ENCODE measurements around the gene EFTUD2. TPM values are rescaled to one million over a fixed set of nuclear protein-coding genes. Genes with fewer than 3 reads are reported as not detected.

The EFTUD2 gene
- total and polyA plus RNA-seq, 2 of the 4 experiments (the other 2 are of a cell fraction): 72.5 to 126 TPM

DNA sequence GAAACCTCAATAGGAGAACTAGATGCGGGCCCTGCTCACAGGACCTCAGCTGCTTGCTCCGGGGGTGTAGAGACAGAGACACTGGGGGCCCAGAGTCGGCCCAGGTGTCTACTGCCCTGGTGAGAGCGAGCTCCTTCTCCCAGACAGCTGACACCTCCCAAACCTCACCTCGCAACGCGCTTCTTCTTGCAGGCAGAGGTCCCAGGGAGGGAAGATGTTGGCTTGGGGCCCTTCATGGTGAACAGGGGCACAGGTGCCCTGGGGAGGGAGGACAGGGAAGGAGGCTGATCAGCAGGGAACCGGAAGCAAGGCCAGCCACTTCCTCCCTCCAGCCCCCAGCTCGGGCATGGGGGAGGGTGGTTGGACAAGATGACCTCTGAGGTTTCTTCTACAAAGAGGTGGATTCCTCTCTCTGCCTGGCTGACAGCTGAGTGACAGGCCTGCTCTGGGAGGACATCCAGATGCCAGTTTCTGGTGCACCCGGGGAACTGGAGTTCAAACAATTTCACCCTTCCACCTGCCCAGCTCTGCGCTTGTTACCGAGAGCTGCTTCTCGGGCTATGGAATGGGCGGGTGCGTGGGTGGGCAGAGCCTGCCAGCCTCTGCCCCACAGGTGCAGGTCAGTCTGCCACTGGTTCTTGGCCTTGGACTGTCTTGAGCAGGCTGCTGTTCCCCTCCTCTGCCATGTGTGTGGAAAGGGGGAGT, 27.7 kb upstream of the EFTUD2 start:
- ATAC-seq (ENCODE audit: low read depth) (no peak), DNase-seq (no peak)
- intact Hi-C loops (cut with micrococcal nuclease) (no loop called here), dilution Hi-C loops (cut with HindIII; ENCODE audit: low sequenced_read_pairs, unreplicated experiment) (no loop called here), in situ Hi-C loops (cut with MboI; ENCODE audit: low sequenced_read_pairs) (no loop called here)
- Histone ChIP-seq H2BK15ac (ENCODE audit: low read depth, low read length) (no peak overlapping the region), H3K14ac (replicated peaks; ENCODE audit: low read depth, low read length) (no peak overlapping the region), H2AK9ac (replicated peaks; ENCODE audit: low read depth, low read length, poor library complexity) (peak overlapping the region; percentile 25), H3K9me3 (ENCODE audit: control insufficient read depth, insufficient read depth, low read length) (no peaks in the 10 kb centered on the region), H2BK20ac (ENCODE audit: low read depth, low read length) (no peak overlapping the region), H3K4ac (ENCODE audit: low read depth, low read length) (no peak overlapping the region), H3K4me3 (ENCODE audit: insufficient read depth, low read depth, low read length) (no peak overlapping the region), H3K9ac (ENCODE audit: low read depth, low read length) (no peak overlapping the region), H4K20me1 (ENCODE audit: insufficient read depth, low read length) (no peaks in the 10 kb centered on the region), H3K56ac (ENCODE audit: extremely low read depth, insufficient read depth, low read length) (no peak overlapping the region), H3K23ac (ENCODE audit: low read depth, low read length) (no peak overlapping the region), H2AK5ac (ENCODE audit: low read depth, low read length) (no peak overlapping the region), H3K9me1 (ENCODE audit: insufficient read depth, low read length) (no peaks in the 10 kb centered on the region), H4K8ac (ENCODE audit: low read depth in 2 of 2, low read length in 2 of 2) (no peak overlapping the region), H3K4me1 (ENCODE audit: control insufficient read depth, insufficient read depth, low read length) (no peaks in the 10 kb centered on the region), H4K5ac (ENCODE audit: low read depth, low read length) (no peak overlapping the region), H3K27ac (ENCODE audit: insufficient read depth, low read length) (no peak overlapping the region), H3K27me3 (ENCODE audit: control insufficient read depth, insufficient read depth, low read length) (no peaks in the 10 kb centered on the region), H2BK5ac (ENCODE audit: low read depth, low read length, poor library complexity, severe bottlenecking) (no peak overlapping the region), H4K91ac (ENCODE audit: insufficient read depth, low read depth, low read length) (no peak overlapping the region), H3K18ac (ENCODE audit: low read depth, low read length) (no peak overlapping the region), H2BK120ac (ENCODE audit: low read depth, low read length) (no peak overlapping the region), H3K36me3 (ENCODE audit: control insufficient read depth, insufficient read depth, low read length) (peaks cover 12% of the 10 kb centered on the region), H2AFZ (replicated peaks; ENCODE audit: low read length, poor library complexity) (no peak overlapping the region), H3K79me1 (ENCODE audit: low read depth in 1 of 2, low read length in 2 of 2) (peaks cover 3% of the 10 kb centered on the region in 2 experiments; a peak in 2 of 4 replicates), H3K4me2 (ENCODE audit: low read depth, low read length) (no peak overlapping the region)
- CTCF ChIA-PET: no interaction called here
- TF ChIP-seq, protein P1, sequence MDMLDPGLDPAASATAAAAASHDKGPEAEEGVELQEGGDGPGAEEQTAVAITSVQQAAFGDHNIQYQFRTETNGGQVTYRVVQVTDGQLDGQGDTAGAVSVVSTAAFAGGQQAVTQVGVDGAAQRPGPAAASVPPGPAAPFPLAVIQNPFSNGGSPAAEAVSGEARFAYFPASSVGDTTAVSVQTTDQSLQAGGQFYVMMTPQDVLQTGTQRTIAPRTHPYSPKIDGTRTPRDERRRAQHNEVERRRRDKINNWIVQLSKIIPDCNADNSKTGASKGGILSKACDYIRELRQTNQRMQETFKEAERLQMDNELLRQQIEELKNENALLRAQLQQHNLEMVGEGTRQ (IDR thresholded peaks at IDR 0.05; ENCODE audit: low read depth, low read length): no peak
- TF ChIP-seq BHLHE40 (IDR thresholded peaks at IDR 0.05; ENCODE audit: low read depth, low read length) (no peak), POLR2A (IDR thresholded peaks at IDR 0.05; ENCODE audit: low read depth, low read length) (no peak), NFE2L2 (IDR thresholded peaks at IDR 0.05; ENCODE audit: low read depth, low read length) (no peak), SMC3 (IDR thresholded peaks at IDR 0.05; ENCODE audit: low read depth, low read length) (no peak), RCOR1 (IDR thresholded peaks at IDR 0.05; ENCODE audit: insufficient replicate concordance, low read length) (no peak), MXI1 (IDR thresholded peaks at IDR 0.05; ENCODE audit: borderline replicate concordance, low read depth, low read length) (no peak), RFX5 (IDR thresholded peaks at IDR 0.05; ENCODE audit: low read depth, low read length) (no peak)
- POLR2A ChIA-PET (ENCODE audit: unreplicated experiment): no interaction called here
- WGBS, 2 experiments (ENCODE audit: extremely low coverage in 2 of 2, insufficient read length in 1 of 2): 98% methylated on average over 6 of the region's 15 CpGs; no CpG with 5 or more reads in 1 of the 2 experiments
- no TSS peak for BruUV-seq (replicated peaks)

Measured in IMR-90 (cell line).